Left renal pelvis (tissue), 4 donors: ENCODE results near the gene TBXAS1. TPM values are rescaled to one million over a fixed set of nuclear protein-coding genes. Genes with fewer than 3 reads are reported as not detected.
A peak's percentile ranks its signal among the peaks of the same experiment; 100 is the strongest.

Experiments used
- DNase-seq, 4 donors: peaks; one replicate each; pipeline ENCODE4 v3.0.0-alpha.2; 2013; ENCODE audit warnings: low read depth in 4 of 4, low spot score in 3 of 4
- polyA plus RNA-seq, 4 donors: library from polyadenylated mRNA; unstranded; fragments of 120-200 nt; gene quantifications; one replicate each; pipeline ENCODE4 v1.2.1, GENCODE V29; 2013; ENCODE audit not compliant: insufficient read length in 4 of 4

The TBXAS1 gene
- polyA plus RNA-seq, 4 donors, result 8.0 to 31.6 (median 26.4) TPM

DNA sequence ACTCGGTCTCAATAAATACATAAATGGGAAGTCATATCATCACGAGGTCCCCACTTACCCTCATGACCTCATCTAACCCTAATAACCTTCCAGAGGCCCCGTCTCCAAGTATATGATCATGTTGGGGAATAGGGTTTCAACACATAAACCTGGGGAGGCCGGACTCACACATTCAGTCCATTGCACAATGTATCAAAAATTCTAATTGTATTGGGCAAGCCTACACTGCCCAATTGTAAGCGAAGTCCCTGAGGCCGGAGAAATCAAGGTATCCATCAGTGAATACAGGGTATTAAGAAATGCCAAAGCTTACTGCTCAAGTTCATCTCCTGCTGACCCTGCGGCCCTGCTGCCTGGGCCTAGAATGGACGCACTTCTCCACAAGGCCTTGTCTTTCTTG, 164.1 kb downstream of the TBXAS1 start:
- no peak for DNase-seq

DNA sequence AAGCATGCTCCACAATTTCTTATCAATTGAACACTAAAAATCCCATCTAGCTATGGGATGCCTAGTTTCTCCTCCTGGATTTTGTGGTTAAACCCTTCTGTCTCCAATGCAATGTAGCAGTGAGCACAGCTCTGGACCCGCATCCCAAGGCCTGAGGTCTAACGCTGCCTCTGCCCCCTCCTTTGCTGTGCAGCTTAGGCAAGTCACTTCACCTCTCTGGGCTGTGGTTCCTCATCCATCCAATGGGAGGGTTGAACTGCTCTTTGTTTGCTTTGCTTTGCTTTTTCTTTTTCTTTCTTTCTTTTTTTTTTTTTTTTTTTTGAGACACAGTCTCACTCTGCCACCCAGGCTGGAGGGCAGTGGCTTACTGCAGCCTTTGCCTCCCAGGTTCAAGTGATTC, 164.5 kb downstream of the TBXAS1 start:
- no peak for DNase-seq

- DNase-seq, result no peak
These were observed 165.3 kb downstream of the TBXAS1 start for GRCh38 chr7:139994356-139994755.

DNA sequence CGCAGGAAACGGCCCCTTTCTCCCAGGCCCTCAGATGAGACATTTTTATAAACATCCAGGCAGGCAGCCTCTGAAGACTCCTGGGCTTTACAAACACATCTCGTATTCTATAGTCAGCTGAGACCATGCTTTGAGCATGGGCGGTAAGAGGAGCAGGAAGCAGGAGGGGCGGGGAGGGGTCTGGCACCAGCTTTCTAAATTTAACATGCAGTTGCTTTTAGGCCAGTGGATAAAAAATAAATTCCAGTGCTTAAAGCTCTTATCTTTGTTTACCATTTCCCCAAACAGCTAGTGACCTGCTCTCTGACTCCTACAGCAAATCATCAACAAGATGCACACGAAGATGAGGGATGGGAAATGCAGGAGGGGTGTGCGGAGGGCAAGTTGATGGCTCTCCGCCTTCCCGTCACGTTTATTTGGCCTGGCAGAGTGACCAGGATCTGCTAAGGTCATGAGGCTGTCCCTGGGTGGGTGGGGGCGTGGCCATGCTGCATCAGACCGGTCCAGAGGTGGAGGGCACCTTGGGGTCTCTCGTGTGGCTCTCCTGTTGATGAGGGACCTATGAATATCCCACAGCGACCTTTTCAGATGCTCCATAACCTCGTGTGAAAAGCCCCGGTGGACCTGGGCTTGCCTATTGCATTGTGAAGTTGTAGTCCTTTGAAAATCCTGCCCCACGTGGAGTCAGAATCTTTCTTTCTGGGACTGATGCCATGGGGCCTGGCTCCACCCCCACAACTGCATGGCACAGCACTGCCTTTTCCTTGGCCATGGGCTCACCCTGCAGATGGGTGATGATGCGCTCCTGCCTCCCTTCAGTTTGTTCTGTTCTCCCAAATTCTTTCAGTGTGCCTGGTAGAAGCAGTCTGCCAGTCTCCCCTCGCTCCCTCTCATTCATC, 166.2 kb downstream of the TBXAS1 start:
- DNase-seq, result no peak

DNA sequence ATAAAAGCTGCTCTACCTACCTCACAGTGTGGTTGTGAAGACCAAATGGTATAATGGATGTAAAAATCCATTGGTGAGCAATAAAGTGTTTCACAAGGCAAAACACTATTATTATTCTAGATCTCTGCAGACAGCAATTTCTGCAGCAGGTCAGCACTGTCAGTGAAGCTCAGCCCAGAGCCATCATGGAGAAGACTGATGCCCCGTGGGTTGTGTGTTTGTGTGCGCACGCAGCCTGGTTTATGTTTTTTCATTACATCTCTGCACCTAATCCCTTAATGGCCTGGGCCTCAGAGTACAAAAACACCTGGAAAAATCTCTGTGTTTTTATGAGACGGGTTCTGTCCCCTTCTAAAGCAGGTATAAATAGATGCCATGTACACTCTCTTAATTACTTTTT, 169.5 kb downstream of the TBXAS1 start:
- no peak for DNase-seq

- DNase-seq, result no peak
These were observed 170.5 kb downstream of the TBXAS1 start for GRCh38 chr7:139999516-139999915.

GRCh38 chr7:140000666-140001268, 171.7 kb downstream of the TBXAS1 start:
- DNase-seq, result no peak

DNA sequence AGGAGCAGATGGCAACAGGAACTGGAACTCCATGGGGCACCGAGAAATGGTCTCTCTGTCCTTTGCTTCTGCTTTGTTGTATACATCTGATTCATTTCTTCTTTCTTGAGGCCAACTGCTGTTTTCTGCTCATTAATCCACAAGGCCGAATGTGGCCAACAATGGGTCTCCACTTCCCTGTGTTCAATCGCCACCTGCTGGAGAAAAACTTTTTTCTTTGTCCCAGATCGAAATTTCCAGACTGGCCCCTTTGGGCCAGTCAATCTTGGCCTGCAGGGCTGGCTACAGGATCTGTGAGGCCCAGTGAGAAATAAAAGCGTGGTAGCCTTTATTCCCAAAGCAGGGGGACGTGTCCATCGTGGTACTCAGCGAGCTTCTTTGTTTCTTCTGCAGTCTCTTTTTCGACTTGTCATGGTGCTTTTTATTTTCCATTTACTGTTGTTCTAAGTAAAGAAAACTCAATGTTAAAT, 174.9 kb downstream of the TBXAS1 start:
- peak in 1 of 4 donors; percentile 32 for DNase-seq

GRCh38 chr7:140004672-140005071, 175.6 kb downstream of the TBXAS1 start:
- no peak for DNase-seq

GRCh38 chr7:140005341-140005740, 176.3 kb downstream of the TBXAS1 start:
- DNase-seq, result no peak

DNA sequence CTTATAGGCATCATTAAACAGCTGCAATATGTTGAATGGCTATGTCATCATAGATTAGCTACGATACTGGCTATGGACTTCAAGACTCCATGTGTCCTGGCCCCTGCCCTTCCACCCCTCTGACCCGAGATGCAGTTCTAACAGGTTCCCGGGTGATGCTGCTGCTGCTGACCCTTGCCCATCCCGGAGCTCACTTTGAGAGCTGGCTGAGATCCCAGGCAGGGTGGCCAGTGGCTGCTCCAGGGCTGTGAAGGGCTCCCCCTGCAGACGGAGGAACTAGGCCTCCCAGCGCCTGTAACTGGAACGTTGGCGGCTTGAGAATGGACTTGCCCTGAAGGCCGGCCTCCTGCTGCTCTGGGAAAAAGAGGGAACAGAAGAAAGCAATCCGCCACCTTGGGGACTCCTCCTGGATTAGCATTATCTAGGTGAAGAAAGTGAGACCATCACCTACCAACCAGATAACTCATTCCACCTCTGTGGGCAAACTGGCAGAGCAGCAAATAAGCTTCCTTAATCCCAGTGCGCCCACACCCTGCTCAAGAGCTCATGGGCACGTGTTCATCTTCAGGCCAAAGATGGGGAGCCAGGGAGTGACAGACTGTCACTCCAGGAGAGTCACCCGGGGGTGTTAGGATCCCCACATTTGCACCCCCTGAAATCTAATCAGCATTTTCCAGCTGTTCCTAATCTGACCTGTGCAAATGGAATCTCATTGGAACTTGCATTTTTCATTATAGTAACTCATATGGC, 176.9 kb downstream of the TBXAS1 start:
- no peak for DNase-seq

GRCh38 chr7:140006600-140006999, 177.5 kb downstream of the TBXAS1 start:
- no peak for DNase-seq

- DNase-seq, result no peak
These were observed 178.1 kb downstream of the TBXAS1 start for GRCh38 chr7:140007051-140007690.

DNA sequence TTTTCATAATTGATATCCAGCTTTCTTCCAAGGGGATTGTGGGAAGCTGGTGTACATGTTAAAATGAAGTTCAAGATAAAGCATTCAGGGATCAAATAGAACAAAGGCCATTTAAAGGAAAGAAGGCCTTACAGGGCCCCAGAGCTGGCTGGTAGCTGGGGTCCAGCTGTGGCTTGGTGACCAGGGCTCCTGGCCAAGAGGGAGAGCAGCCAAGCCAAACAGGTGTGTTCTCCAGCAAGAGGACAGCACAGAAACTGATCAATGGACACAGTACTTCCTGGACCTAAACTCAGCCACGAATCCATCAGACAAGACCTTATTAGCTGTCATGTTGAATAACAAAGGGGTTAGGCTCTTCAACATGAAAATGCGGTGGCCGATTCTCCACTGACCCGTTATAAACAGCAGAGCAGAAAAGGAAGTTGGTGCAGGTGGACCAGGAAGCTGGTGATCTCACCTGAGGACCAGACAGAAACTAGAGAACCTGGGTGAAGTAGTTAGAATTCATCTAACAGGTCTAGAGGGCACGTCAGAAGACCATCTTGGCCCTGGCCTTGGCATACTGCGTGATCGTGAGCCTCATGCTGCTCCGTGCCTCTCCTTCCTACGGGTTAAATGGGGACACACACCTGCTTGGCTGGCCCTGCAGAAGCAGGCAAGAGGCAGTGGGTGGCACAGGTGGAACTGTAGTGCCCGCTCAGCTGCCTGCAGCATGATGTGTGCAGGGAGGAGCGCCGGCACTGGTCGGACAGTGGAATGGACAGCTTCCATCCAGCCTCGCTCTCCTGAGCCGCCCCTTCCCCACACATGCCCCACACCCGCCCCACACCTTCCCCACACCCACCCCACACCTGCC, 179.9 kb downstream of the TBXAS1 start:
- no peak for DNase-seq

GRCh38 chr7:140009735-140010134, 180.7 kb downstream of the TBXAS1 start:
- no peak for DNase-seq

- DNase-seq, result no peak
These were observed 181.3 kb downstream of the TBXAS1 start for GRCh38 chr7:140010194-140010895.

- no peak for DNase-seq
These were observed 184.6 kb downstream of the TBXAS1 start for GRCh38 chr7:140013676-140014075.

- DNase-seq, result no peak
These were observed 185.1 kb downstream of the TBXAS1 start for GRCh38 chr7:140014123-140014522.

DNA sequence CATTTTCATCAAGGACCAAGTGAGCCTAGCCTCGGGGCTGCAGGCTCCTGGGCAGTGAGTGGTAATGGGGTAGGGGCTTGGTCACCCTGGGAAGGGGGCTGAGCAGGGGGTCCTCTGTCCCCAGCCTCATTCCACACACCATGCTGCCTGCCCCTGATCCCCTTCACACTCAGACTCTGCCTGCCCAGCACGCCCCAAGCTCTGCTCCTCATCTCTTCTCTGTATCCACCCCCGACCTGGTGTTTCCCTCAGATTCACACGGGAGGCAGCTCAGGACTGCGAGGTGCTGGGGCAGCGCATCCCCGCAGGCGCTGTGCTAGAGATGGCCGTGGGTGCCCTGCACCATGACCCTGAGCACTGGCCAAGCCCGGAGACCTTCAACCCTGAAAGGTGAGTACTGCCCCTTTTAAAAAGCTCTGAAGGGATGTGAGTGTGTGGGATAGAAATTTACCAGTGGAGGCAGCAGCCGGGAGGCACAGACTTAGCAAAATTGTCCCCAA, 186.5 kb downstream of the TBXAS1 start:
- no peak for DNase-seq
